Coronary artery (tissue), 2 donors: ENCODE data around the gene MFGE8.
A peak's percentile ranks its signal among the peaks of the same experiment; 100 is the strongest.

Source experiments
- DNase-seq: peaks from one replicate; pipeline ENCODE4 v3.0.0-alpha.2; 2017; ENCODE audit warnings: low spot score
- H3K27ac ChIP-seq, 2 donors: fragments of 200-600 bp; sonication (generic); one replicate each; pipeline ENCODE4 v1.5.1; 2016 to 2019
- H3K4me3 ChIP-seq: fragments of 200-600 bp; sonication (generic); 2 replicates; pipeline ENCODE4 v1.5.1; 2016; ENCODE audit warnings: mild to moderate bottlenecking, moderate library complexity
- CTCF ChIP-seq: fragments of 200-600 bp; sonication (generic); IDR thresholded peaks from one replicate; pipeline ENCODE4 v1.5.1; 2019; ENCODE audit warnings: antibody characterized with exemption

MFGE8 gene

DNA sequence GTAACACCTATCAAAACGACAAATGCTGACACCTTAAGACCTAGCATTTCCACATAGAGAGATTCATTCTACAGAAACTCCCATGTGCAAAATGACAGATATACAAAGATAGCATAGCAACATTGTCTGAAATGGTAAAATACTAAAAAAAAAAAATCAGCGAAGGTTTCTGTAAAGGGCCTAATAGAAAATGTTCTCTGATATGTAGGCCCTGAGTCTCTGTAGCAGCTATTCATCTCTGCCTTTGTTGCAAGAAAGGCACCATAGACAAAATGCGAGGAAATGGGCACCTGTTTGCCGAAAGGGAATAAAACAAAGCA is 631 bp upstream of the MFGE8 start:
- peak overlapping the region; percentile 97 for H3K4me3 ChIP-seq
- no peak for DNase-seq
- TF ChIP-seq CTCF, result no peak
- peak overlapping the region in 1 of 2 donors; percentile 98 for H3K27ac ChIP-seq

- Histone ChIP-seq H3K27ac (peak overlapping the region; percentile 94 to 98), H3K4me3 (peak overlapping the region; percentile 97)
- DNase-seq, result no peak
- no peak for TF ChIP-seq CTCF
Observed at GRCh38 chr15:88912500-88912921, 668 bp downstream of the MFGE8 start.

DNA sequence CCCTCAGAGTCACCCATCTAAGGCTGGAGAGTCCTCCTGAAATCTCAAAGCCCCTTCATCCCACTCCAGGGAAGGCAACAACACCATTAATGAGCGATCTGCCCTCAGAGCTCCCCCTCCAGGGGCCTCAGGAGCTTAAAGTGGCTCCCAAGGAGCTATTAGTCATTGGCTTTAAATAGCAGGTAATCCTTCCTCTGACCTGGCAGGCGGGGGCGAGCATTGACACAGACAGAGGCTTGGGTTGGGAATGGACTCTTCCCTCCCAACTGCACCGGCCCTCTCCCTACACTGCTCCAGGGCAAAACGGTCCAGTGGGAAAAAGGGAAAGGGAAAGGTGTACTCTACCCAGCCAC is 1.4 kb downstream of the MFGE8 start:
- peak overlapping the region; percentile 94 to 98 for H3K27ac ChIP-seq
- DNase-seq, result no peak
- no peak for TF ChIP-seq CTCF
- H3K4me3 ChIP-seq, result peak overlapping the region; percentile 97

DNA sequence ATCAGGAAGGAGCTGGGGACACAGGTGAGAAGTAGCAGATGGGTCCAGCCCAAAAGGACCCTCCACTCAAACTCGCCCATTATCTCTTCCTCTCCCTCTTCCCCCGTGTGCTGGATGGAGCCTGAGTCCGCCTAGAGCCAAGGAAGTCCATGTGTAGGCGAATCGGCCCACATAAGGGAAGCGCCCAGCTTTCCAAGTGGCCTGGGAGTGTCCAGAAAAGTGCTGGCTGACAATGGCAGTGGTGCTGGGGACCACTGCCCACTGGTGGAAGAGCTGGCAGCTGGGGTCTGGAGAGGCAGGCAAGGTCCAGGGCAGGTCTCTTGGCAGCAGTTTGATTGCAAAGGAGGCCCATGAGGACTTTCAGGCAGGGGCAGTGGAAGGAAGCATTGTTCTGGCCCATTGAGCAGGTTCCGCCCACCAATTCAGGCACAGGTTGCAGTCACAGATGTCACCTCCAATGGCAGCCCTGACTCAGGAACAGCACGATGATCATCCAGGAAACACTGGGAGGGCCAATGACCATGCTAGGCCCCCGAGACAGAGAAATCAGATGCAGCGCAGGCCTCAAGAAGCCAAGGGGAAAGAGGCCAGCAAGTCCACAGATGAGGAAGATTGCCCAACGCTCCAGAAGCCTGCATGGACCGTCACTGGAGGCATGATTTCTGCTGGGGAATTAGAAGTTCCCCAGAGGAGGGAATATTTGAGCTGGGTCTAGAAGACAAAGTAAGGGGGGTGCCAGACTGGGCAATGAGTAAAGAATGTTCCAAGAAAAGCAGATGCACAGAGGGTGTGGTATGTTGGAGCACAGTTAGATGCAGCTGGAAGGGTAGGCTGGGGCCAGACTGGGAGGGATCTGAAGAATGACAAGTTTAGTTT is 3.0 kb downstream of the MFGE8 start:
- H3K4me3 ChIP-seq, result peak overlapping the region; percentile 97
- no peak for TF ChIP-seq CTCF
- H3K27ac ChIP-seq, result peak overlapping the region; percentile 94 to 98
- peak; percentile 82 for DNase-seq

DNA sequence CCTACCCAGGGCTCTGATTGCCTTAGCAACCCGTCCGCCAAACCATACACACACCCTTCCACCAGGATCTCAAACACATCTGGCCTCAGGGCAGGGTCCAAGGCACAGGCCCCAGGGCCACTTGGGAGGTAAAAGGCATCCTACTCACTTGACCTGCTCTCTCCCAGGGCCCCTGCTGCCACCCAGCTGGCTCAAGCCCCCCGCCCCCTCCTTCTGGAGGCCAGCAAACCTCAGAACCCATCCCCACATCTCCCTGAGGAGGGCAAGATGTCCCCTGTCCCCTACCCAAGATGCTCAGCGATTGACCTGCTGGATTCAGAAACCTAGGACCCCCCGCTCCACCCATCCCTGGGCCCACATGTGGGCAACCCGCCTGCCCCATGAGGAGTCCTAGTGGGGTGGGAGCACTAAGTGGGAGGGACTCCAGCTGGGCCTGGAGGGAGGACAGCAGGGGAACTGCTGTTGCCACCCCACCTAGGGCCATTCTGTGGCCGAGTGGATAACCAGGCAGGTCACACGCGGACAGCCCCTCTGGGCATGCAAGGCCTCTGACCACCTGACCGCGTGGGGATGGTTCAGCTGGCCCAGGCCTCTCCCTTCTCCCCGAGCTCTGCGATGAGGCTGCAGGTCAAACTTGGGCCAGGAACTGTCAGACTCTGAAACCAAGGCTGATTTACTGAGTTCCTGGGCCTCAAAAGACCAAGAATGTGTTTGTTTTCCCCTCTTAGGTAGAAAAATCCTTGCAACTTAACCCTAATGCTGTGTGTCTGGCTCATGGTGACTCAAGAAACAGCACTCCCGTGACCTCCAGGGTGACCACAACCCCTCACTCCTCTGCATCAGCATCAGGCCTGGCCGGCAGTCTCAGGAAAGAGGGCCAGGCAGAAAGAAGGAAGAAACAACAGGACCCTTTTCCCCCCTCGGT is 4.2 kb downstream of the MFGE8 start:
- DNase-seq, result peak; percentile 74
- Histone ChIP-seq H3K27ac (peak overlapping the region; percentile 94 to 98), H3K4me3 (peak overlapping the region; percentile 97)
- no peak for TF ChIP-seq CTCF

- Histone ChIP-seq H3K27ac (peak overlapping the region; percentile 94 to 98), H3K4me3 (peak overlapping the region; percentile 97)
- no peak for TF ChIP-seq CTCF
- no peak for DNase-seq
Observed at GRCh38 chr15:88908123-88908522, 5.1 kb downstream of the MFGE8 start.
